IMR-90 (cell line): ENCODE measurements around the gene GRID1. TPM values are rescaled to one million over a fixed set of nuclear protein-coding genes. Genes with fewer than 3 reads are reported as not detected.

ENCODE experiments used
- ATAC-seq: fragments of 200-7000 bp; cut with Tn5 transposase; 2 replicates; pipeline ENCODE4 v1.9.1; 2020; ENCODE audit warnings: low read depth, mild to moderate bottlenecking, moderate library complexity
- BruUV-seq: library from RNA; stranded (reverse); fragments of 400-500 nt; replicated peaks from 2 replicates; lab custom pipeline; 2021; lab: Mats Ljungman, UMichigan
- CTCF ChIA-PET: fragments of 300-600 bp; formaldehyde crosslinking; extraction: SDS; loops from one replicate; lab custom pipeline; 2021; ENCODE audit warnings: antibody characterized with exemption; lab: Yijun Ruan, JAX
- POLR2A ChIA-PET: fragments of 300-600 bp; sonication (Branson Sonifier 250); formaldehyde crosslinking; loops from one replicate; lab custom pipeline; 2022; ENCODE audit warnings: antibody characterized with exemption; ENCODE audit not compliant: unreplicated experiment; lab: Charles Lee
- DNase-seq: peaks from one replicate; pipeline ENCODE4 v3.0.0; 2013
- H2AFZ ChIP-seq: replicated peaks from 2 replicates; pipeline ENCODE3; 2013; ENCODE audit warnings: low read length, mild to moderate bottlenecking; ENCODE audit not compliant: poor library complexity
- H2AK5ac ChIP-seq: 2 replicates; pipeline ENCODE4 v1.6.1; 2013; ENCODE audit warnings: low read depth, low read length, inconsistent platforms
- H2AK9ac ChIP-seq: replicated peaks from 2 replicates; pipeline ENCODE3; 2013; ENCODE audit warnings: mild to moderate bottlenecking, low read depth, low read length, moderate library complexity; ENCODE audit not compliant: poor library complexity
- H2BK120ac ChIP-seq: 2 replicates; pipeline ENCODE4 v1.6.1; 2013; ENCODE audit warnings: low read depth, low read length, inconsistent platforms
- H2BK15ac ChIP-seq: 3 replicates; pipeline ENCODE4 v1.6.1; 2013; ENCODE audit warnings: low read depth, low read length, inconsistent platforms
- H2BK20ac ChIP-seq: 2 replicates; pipeline ENCODE4 v1.6.1; 2013; ENCODE audit warnings: low read depth, mild to moderate bottlenecking, inconsistent platforms, low read length, moderate library complexity
- H2BK5ac ChIP-seq: 2 replicates; pipeline ENCODE4 v1.6.1; 2013; ENCODE audit warnings: mild to moderate bottlenecking, low read depth, low read length, inconsistent platforms; ENCODE audit not compliant: poor library complexity, severe bottlenecking
- H3K14ac ChIP-seq: replicated peaks from 2 replicates; pipeline ENCODE4 v1.6.1; 2013; ENCODE audit warnings: low read depth, low read length, inconsistent platforms
- H3K18ac ChIP-seq: 2 replicates; pipeline ENCODE4 v1.6.1; 2013; ENCODE audit warnings: low read depth, low read length, control low read depth
- H3K23ac ChIP-seq: 2 replicates; pipeline ENCODE4 v1.6.1; 2013; ENCODE audit warnings: low read depth, low read length, inconsistent platforms
- H3K27ac ChIP-seq: 2 replicates; pipeline ENCODE4 v1.5.1; 2013; ENCODE audit warnings: mild to moderate bottlenecking, control low read depth, low read length; ENCODE audit not compliant: insufficient read depth
- H3K27me3 ChIP-seq: 2 replicates; pipeline ENCODE4 v1.6.1; 2013; ENCODE audit warnings: low read length; ENCODE audit not compliant: control insufficient read depth, insufficient read depth
- H3K36me3 ChIP-seq: 2 replicates; pipeline ENCODE4 v1.6.1; 2013; ENCODE audit warnings: low read length, mixed read lengths; ENCODE audit not compliant: control insufficient read depth, insufficient read depth
- H3K4ac ChIP-seq: 2 replicates; pipeline ENCODE4 v1.6.1; 2013; ENCODE audit warnings: low read depth, low read length, inconsistent platforms
- H3K4me1 ChIP-seq: 2 replicates; pipeline ENCODE4 v1.6.1; 2013; ENCODE audit warnings: low read length, mixed read lengths; ENCODE audit not compliant: control insufficient read depth, insufficient read depth
- H3K4me2 ChIP-seq: 2 replicates; pipeline ENCODE4 v1.6.1; 2013; ENCODE audit warnings: low read depth, mild to moderate bottlenecking, control low read depth, low read length, moderate library complexity
- H3K4me3 ChIP-seq: 2 replicates; pipeline ENCODE4 v1.5.1; 2013; ENCODE audit warnings: low read depth, mild to moderate bottlenecking, control low read depth, low read length, moderate library complexity; ENCODE audit not compliant: insufficient read depth
- H3K56ac ChIP-seq: 2 replicates; pipeline ENCODE4 v1.6.1; 2013; ENCODE audit warnings: low read length, inconsistent platforms; ENCODE audit not compliant: insufficient read depth; ENCODE audit errors: extremely low read depth
- H3K79me1 ChIP-seq, 2 experiments: 2 replicates each; pipeline ENCODE4 v1.6.1; 2013; ENCODE audit warnings: low read length in 2 of 2, inconsistent platforms in 1 of 2, low read depth in 1 of 2
- H3K9ac ChIP-seq: 2 replicates; pipeline ENCODE4 v1.6.1; 2013; ENCODE audit warnings: low read depth, low read length, control low read depth
- H3K9me1 ChIP-seq: 2 replicates; pipeline ENCODE4 v1.6.1; 2013; ENCODE audit warnings: low read length, inconsistent platforms; ENCODE audit not compliant: insufficient read depth
- H3K9me3 ChIP-seq: 2 replicates; pipeline ENCODE4 v1.6.1; 2013; ENCODE audit warnings: low read length; ENCODE audit not compliant: control insufficient read depth, insufficient read depth
- H4K20me1 ChIP-seq: 2 replicates; pipeline ENCODE4 v1.6.1; 2013; ENCODE audit warnings: low read length, inconsistent platforms; ENCODE audit not compliant: insufficient read depth
- H4K5ac ChIP-seq: 2 replicates; pipeline ENCODE4 v1.6.1; 2013; ENCODE audit warnings: mild to moderate bottlenecking, low read depth, low read length, control low read depth
- H4K8ac ChIP-seq, 2 experiments: 2 replicates each; pipeline ENCODE4 v1.6.1; 2013; ENCODE audit warnings: low read depth in 2 of 2, low read length in 2 of 2, control low read depth in 1 of 2, inconsistent platforms in 1 of 2
- H4K91ac ChIP-seq: 2 replicates; pipeline ENCODE4 v1.6.1; 2013; ENCODE audit warnings: low read depth, low read length, inconsistent platforms; ENCODE audit not compliant: insufficient read depth
- CTCF ChIP-seq: conservative IDR thresholded peaks from 2 replicates; pipeline ENCODE4 v1.5.1; 2012; ENCODE audit warnings: mild to moderate bottlenecking, low read depth, low read length, improper control_type of control experiment
- WGBS, 2 experiments: methylation state at CpG; one replicate each; pipeline versions ENCODE4 v1.1.5 to v1.1.7; 2013; ENCODE audit warnings: missing lambda C conversion rate in 2 of 2; ENCODE audit not compliant: insufficient read length in 1 of 2; ENCODE audit errors: extremely low coverage in 2 of 2; 5-methylcytosine and 5-hydroxymethylcytosine counted together
- dilution Hi-C: fragments of 300-500 bp; cut with HindIII; formaldehyde crosslinking; loops from one replicate; pipeline ENCODE4 v1.14.3; 2018; ENCODE audit warnings: low sequenced_read_pairs; ENCODE audit not compliant: unreplicated experiment
- in situ Hi-C: fragments of 300-500 bp; cut with MboI; formaldehyde crosslinking; loops from 3 replicates; pipeline ENCODE4 v1.14.3; 2019; ENCODE audit warnings: low sequenced_read_pairs, inconsistent platforms, mixed read lengths
- intact Hi-C: fragments of 100-400 bp; cut with micrococcal nuclease; formaldehyde crosslinking; loops from 2 replicates; pipeline ENCODE4 v1.10.0; 2022
- polyA plus RNA-seq, 3 experiments: library from polyadenylated mRNA; depleted of rRNA; stranded (reverse); fragments of >200 nt; gene quantifications; 2 replicates each; pipeline ENCODE4 v1.2.3, GENCODE V29; 2012; ENCODE audit warnings: low replicate concordance in 1 of 3
- total RNA-seq: library from RNA; depleted of rRNA; stranded (reverse); fragments of >200 nt; gene quantifications from 2 replicates; pipeline ENCODE4 v1.2.3, GENCODE V29; 2012

GRID1 gene
- total and polyA plus RNA-seq, 2 of the 4 experiments (the other 2 are of a cell fraction) = not detected

DNA sequence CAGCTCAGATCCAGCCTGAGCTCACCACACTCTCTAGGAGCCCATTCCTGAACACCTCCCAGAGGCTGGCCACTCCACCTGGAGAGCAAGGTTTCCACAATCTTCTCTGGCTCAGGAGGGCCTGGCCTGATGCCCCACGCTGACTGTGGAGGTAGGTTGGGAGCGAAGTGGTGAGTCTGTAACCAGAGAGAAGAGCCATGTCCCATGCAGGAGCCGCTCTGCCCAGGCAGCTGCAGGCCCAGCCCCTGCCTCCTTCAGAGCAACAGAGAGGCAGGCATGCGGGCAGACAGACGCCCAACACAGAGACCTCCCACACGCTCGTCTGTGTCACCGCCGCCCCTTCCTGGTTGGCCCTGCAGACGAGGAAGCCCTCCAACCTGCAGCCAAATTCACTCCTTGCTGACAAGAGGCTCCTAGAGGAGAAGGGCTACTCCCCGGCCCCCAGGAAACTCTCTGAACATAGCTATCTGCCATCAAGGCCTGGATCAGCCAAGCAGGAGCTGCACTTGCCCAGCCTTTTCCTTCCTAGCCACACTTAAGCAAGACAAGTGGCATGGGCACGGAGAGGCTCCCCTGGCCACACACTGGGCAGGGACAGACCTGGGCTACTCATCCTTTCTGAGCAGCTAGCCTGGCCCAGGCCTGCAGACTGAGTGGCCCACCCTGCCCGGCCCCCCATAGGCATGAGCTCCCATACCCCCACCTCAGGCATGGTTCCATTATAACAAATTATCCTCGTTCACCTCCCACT, 101.9 kb downstream of the GRID1 start:
- dilution Hi-C loops (no loop called here), intact Hi-C loops (no loop called here), in situ Hi-C loops (no loop called here)
- whole genome bisulfite sequencing, 2 experiments = 0% methylated on average over 1 of the region's 14 CpGs; no CpG with 5 or more reads in 1 of the 2 experiments
- Histone ChIP-seq H3K4me3 (no peak overlapping the region), H3K9ac (no peak overlapping the region), H3K79me1 (no peaks in the 10 kb centered on the region), H3K4me1 (no peaks in the 10 kb centered on the region), H4K5ac (no peak overlapping the region), H2BK5ac (no peak overlapping the region), H2BK15ac (no peak overlapping the region), H3K23ac (no peak overlapping the region), H3K18ac (no peak overlapping the region), H2BK120ac (no peak overlapping the region), H2AK5ac (no peak overlapping the region), H3K14ac (no peak overlapping the region), H2AFZ (no peak overlapping the region), H3K56ac (no peak overlapping the region), H2BK20ac (no peak overlapping the region), H3K27ac (no peak overlapping the region), H2AK9ac (no peak overlapping the region), H3K36me3 (no peaks in the 10 kb centered on the region), H4K20me1 (no peaks in the 10 kb centered on the region), H3K4ac (no peak overlapping the region), H4K91ac (no peak overlapping the region), H3K9me3 (no peaks in the 10 kb centered on the region), H4K8ac (no peak overlapping the region), H3K4me2 (no peak overlapping the region), H3K27me3 (no peaks in the 10 kb centered on the region; the same call in 1 of the 2 replicates), H3K9me1 (no peaks in the 10 kb centered on the region)
- POLR2A ChIA-PET = no interaction called here
- no peak for TF ChIP-seq CTCF
- CTCF ChIA-PET = no interaction called here
- DNase-seq (no peak), ATAC-seq (no peak)
- no TSS peak for BruUV-seq
